Renal cortex interstitium (tissue), 11 donors: ENCODE measurements around the gene POU6F2. TPM values are rescaled to one million over a fixed set of nuclear protein-coding genes. Genes with fewer than 3 reads are reported as not detected.

Experiments used
- DNase-seq, 11 donors: peaks; one replicate each; pipeline ENCODE4 v3.0.0-alpha.2; 2013; ENCODE audit warnings: low read depth in 9 of 11, low spot score in 4 of 11; ENCODE audit errors: extremely low read depth in 1 of 11
- polyA plus RNA-seq, 3 donors: library from polyadenylated mRNA; unstranded; fragments of 120-200 nt; gene quantifications; one replicate each; pipeline ENCODE4 v1.2.1, GENCODE V29; 2013; ENCODE audit not compliant: insufficient read length in 3 of 3

Gene POU6F2
- polyA plus RNA-seq, 3 donors = 0.11 to 0.35 (median 0.26) TPM

DNA sequence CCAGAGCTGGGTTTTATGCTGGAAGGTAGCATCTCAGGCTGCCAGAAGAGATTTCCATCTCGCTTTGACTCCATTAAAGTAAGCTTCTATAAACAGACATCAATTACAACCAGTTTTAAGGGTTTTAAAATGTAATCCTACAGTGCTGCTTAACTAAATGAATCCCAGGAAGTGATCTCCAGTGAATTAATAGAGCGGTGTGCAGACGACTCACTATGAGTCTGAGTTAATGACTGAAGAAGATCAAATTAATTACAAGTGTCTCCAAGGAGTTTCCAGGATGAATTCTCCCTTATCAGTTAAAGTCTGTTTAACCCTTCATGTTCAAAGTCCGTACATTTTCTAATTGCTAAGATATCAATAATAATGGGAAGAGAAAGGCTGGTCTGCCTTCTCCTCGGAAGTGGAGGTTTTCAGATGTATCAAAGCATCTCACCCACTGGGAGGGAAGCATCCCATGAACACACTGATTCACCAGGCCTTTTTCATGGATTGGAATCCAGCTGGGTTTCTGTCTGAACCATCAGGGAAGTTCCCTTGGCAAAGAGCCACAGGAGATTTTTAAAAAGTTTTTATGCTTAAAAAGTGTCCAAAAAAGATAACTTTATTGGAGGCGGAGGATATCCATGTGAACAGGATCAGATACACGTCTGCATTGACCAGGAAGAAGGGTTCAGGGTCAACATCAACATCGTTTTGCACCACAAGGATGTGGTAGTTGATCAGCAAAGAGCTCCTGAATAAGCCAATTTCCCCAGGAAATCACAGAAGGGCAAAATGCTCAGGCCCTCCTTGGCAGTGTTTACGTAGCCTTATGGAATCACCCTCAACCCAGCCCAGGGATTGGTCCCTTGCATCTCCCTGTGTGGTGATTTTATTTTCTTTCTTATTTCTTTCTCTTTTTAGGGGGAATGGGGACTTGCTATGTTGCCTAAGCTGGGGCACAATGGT lies 288.2 kb downstream of the POU6F2 start:
- no peak for DNase-seq

DNA sequence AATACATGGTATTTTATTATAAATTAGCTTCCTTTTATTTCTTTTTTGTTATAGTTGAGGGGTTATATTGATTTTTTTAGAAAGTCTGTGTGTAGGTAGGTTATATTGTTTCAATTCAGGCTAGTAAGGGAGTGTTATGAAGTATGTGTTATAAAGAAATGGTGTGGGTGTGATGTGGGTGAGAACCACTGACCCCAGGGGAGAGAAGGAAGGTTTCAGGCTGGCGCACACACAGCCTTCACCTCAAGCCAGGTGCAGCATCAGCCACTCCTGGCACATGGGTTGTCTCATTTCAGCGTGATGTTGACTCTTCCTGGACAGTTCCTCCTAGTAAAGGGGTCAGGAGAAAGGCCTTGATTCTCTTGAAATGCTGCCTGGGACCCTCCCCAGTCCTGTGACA lies 291.3 kb downstream of the POU6F2 start:
- DNase-seq = no peak

DNA sequence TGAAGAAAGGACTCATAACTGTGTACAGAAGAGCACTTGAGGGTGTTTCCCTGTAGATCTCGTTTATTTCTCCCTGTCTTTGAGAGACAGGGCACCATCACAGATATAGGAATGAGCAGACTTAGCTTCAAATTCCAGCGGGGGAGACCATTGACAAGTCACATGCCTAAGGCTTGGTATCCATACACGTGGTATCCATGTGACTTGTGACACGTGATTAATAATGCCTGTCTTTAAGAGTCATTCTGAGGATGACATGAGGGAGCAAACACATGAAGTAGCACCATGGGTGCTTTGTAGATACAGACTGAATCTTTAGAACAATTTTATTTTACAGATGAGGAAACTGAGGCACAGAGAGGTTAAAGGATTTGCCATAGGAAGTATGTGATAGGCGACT lies 292.3 kb downstream of the POU6F2 start:
- no peak for DNase-seq

DNA sequence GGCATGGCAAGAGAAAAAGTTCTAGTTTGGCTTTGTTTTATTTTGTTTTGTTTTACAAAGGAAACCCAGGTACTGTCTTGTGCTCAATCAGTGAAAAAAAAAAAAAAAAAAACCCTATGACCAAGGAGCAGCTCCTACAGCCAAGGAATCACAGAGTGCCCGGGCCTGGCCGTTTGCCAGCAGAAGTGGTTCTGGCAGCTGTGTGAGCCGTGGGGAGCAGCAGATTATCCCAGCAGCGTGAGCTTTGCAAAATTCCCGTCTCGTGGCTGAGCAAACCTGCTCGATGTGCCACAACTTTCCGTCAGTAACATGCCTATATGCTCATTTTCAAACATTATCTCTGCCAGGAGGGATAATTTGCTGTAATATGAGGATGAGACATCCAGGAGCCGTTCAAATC lies 293.7 kb downstream of the POU6F2 start:
- peak in 1 of 11 donors; percentile 39 for DNase-seq

DNA sequence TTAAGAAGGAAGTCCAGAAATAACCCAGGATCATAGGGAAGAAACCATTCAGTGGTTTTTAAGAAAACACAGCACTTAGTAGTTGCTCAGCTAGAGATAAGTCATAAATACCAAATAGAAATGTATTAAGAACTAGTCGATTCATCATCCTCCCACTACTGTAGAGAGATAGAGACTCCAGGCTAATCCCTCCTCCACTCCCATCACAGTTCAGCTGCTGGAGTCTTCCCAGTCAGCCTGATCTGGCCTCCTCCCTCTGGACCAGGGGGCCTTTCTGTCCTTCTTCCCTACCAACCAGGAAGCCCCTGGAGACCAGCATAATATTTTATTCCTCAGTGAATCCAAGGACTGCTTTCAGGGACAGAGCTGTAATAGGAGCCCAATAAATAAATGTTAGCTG lies 294.4 kb downstream of the POU6F2 start:
- DNase-seq = no peak

DNA sequence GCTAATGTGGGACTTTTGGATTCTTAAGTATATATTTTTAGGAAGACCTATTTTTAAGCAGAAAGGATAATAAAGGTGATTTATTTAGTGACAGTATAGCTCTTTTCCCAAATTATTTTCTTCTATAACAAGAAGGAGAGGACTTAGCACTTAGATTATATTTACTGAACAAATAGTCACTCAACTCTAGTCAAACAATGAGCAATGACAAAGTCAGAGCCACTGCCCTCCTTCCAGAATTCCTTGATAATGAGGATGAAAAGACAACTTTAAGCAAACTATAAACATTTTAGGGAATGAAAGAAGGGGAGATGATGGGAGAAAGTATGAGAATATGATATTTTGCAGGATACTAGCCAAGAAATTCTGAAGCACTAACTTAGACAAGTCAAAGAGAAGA lies 295.0 kb downstream of the POU6F2 start:
- DNase-seq = no peak

DNA sequence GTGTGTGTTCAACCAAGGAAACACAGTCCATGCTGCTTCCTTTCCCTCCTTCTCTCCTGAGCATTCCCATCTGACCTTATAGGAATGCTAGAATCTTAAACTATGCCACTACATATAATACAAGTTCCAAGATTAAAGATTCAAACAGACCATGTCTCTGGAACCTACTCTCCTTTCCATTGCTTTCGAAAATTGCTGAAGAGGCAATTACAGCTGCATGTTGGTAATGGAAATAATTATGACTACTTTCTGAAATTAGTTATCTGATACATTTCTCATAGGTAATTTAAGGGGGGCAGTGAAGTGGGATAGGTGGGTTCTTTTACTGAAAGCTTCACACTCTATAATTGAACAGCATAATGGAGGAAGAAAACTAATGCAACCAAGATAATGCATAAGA lies 302.6 kb downstream of the POU6F2 start:
- no peak for DNase-seq

DNA sequence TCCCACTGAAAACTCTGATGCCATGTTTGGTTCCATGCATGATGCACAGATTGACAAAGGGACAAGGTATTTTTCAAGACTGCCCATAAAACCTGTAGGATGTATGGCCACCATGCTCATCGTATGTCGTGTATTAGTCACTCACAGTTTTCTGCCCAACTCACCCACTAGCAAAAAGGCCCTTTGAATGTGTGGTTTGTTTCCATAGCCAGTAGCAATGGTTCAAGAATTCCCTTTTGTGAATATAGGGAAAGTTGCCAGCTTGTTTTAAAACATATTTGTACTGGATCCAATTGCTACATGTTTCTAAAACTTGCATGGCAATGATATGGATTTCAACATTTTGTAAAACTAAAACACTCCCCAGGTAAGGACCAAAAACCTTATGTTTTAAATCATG lies 307.5 kb downstream of the POU6F2 start:
- no peak for DNase-seq

DNA sequence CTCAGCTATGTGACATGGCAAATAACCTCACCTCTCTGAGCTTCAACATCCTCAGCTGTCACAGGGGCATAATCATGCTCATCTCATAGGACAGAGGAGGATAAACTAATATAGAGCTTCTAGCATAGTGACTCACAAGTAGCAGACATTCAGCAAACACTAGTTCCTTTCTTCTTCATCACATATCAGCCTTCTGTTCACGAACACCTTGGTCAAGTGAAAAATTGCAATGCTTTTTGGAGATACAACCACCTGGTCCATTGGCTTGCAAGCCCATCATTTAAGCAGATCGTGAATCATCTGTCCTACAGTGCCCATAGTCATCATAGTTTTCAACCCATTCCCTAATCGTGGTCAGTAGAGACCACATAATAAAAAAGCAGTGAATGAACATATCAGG lies 310.6 kb downstream of the POU6F2 start:
- DNase-seq = no peak

DNA sequence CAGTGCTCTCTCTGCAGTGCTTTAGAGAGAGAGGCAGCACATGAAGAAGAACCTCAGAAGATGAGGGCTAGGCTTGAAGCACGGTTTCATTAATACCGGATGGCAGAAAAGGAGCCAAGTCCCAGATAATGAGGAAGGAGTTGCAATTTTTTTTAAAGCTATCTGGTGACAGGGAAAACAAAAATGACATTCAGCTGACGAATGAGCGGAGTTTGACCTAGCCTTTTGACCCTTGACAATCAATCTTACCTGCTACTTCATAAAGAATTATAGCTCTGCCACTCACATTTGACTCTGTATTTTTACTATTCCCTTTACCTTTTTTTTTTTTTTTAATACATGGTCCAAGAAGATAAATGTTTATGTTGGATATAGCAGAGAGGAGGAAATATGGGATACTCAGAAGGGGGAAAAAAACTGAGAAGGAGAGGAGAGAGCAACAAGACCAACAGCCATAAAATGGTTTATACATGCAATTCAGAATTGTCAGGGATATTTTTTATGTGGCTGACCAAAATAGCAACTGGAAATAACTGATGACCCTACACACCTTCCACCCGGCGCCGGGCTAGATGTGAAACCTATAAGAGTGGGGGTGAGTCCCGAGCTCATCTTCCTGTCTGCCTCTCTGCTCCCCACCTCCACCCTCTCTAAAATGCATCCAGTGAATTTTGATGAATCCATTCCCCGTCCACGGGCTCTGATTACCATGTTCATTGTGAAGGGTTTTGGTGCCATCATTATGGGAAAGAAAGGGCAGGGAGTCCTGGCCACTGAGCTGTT lies 314.1 kb downstream of the POU6F2 start:
- DNase-seq = no peak

DNA sequence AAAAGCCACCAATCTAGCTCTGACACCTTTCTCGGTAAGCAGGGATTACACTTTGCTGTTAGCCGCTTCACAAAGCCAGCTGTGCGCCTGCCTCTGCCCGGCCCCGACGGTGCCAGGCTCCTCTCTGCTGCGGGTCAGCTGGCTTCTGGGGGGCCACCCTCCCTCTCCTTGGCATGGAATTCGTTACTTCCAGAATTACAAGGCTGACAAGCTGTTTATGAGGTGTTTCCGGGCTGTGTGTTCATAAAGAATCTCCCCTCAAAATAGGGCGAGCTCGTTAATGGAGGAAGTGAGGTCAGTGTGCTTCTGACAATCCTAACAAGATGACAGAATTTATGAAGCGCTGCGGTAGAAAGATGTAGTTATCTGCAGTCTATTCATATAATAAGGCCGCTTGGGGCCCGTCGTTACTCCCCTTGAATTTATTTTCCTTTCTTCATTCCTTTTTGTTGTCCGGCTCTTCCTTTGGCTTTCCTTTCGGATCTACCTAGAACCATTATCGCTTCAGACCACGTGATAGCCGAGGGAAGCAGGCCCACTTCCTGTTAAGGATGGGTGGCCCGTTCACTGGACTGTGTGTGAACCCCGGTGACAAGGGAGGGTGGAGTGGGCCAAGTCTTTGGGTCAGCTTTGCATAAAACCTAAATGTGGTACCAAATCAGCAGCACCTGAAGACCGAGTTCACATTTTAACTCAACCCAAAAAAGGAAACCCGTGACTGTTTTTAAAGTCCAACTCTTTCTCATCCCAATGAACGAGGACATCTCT lies 315.5 kb downstream of the POU6F2 start:
- DNase-seq = no peak

DNA sequence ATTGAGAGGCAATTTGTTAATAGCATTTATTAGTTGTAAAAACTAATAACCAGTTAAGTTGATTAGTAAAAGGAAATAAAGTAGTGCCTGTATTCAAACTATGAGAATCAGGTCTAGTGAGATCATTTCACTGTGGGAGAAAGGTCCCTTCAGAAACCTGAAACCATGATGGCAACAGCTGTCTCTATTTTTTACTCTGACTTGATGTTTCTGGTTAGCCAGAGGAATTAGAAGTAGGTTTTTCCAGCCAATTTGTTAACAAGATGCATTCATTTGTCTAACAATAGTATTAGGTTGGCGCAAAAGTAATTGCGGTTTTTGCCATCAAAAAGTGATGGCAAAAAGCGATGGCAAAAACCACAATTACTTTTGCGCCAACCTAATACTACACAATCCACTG lies 316.3 kb downstream of the POU6F2 start:
- DNase-seq = no peak

DNA sequence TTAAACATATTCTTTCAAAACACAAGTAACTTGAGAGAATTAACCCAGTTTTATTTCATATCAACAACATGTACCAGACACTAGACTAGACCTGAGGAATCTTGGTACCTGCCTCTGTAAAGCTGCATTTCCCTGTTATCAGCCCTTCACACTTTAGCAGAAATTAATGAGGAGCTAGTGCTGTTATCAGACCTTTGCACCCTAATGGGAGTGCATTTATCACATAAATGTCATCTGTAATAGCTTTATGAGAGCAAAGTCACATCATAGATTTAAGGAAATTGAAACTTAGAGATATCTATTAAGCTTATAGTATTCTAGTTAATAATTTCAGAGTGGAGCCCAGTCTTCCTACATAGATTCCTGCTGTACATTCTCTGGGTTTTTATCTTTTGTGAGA lies 318.1 kb downstream of the POU6F2 start:
- no peak for DNase-seq

DNA sequence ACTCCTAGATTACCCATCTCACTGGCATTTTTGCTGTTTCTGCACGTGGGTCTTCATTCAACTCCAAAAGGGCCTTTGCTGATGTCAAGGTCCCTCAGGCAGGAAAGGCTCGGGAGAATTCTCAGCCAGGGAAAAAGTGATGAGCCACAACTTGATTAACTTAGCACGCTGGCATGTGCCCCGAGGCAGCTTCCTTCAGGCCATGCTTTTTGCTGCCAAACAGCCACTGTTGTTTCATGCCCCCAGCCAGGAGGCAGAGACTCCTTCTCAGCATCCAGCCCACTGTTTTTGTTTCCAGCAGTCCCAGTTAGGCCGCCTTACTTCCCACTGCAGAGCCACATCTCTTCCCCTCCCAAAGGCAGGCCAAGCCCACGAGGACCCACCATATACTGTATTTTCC lies 322.0 kb downstream of the POU6F2 start:
- no peak for DNase-seq

DNA sequence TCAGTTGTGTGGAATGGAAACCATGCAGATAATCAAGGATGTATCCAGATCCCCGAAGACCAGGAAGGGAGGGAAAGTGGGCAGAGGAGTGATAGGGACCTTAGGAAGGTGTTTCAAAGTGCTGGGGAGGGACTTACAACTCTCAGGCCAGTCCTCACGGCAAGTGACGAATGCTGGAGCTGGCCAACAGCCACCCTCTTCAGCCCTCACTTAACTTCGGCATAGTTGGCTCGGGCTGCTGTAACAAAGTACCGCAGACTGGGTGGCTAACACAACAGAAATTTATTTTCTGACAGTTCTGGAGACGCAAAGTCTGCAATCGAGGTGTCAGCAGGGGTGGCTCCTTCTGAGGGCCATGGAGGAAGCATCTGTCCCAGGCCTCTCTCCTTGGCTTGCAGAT lies 322.6 kb downstream of the POU6F2 start:
- no peak for DNase-seq

DNA sequence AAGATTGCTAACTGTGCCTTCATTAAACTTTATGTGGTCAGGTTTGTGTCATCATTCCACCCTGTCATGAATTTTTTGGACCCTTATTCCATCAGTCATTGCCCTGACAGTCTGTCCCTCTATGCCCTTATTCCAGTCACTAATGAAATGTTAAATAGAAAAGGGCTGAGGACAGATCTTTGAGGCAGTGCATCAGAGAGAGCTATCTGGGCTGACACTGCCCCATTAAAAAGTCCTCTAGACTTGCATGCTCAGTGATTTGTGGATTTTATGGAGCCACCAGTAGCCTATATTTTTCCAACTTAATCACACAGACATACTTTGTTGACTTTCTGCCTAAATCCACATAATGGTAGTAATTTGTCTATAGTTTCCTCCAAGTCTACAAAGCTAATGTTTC lies 323.8 kb downstream of the POU6F2 start:
- DNase-seq = no peak

DNA sequence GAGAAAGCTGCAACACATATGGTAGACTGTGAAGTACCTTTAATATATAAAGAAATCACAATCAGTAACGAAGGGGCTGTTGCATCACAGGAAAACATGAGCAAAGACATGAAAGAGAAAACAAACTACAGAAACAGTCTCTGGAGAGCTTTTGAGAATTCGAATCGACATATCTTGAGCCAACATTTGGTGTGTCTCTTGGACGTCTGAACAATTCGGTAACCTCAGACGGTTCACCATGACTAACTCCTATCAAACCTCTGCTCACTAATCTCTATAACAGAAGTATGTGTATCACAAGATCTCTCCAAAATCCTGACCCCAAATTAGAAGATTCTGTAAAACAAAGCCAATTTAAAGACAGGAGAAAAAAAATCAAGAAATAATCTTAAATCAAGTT lies 326.5 kb downstream of the POU6F2 start:
- DNase-seq = no peak

DNA sequence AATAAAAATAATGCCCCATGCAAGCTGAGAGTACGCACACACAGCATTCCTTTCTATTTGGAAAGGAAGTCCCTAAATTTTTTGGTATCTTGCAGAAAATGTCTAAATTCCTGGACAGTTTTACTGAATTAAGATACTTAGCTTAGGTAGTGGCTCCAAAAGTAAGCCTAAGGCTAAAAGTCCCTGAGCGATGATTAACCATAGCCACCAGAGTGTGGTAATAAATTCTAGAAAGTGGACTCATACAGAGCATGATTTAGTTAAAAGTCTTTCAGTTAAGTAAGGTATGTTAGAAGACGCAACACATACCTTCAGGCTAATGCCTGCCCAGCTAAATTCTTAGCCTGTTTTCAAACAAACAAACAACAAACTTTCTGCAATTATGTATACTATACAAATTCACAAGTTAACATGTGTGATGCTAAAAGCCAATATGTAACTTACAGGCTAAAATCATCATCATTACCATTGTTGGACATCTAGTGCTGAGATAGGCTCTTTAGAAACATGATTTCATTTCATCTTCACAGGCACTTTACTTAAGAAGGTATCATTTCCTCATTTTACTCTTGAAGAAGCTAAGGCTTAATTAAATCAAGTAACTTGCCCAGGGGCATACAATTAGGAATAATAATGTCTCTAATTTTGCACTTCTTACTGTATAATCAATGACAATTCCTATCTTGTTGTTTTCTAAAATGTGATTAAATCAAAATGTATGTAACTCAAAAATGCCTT lies 327.1 kb downstream of the POU6F2 start:
- no peak for DNase-seq

DNA sequence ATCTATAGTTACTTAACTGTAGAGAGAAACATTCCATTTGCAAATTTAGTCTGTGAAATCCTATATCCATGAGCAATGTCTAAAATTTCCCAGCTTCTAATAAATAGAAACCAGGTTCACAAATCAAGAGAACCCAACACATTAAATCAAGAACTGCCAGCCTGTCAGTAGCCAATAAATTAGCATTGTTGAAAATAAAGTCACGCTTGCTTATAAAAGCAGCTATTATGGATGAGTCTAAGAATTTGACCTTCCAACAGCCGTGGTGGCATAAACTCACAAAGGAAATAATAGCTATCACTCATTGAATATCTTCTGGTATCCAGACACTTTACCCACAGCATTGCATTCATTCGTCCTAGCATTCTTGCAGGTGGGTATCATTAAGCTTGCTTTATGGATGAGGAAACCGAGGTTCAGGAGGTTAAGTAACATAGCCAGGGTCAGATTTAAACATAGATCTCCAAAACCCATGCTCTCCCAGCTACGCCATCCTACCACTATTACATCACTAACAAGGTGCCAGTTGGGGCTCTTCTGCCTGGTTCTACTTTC lies 328.4 kb downstream of the POU6F2 start:
- no peak for DNase-seq
